Upper lobe of right lung (tissue), 1 donor: ENCODE measurements around the gene PCDH8. TPM values are rescaled to one million over a fixed set of nuclear protein-coding genes. Genes with fewer than 3 reads are reported as not detected.

Experiments
- ATAC-seq: fragments of 200-7000 bp; cut with Tn5 transposase; one replicate; pipeline ENCODE4 v1.9.1; 2020; ENCODE audit warnings: mild to moderate bottlenecking, moderate library complexity
- DNase-seq: peaks from one replicate; pipeline ENCODE4 v3.0.0-alpha.2; 2020
- H3K27ac ChIP-seq: fragments of 200-600 bp; one replicate; pipeline ENCODE4 v1.8.0; 2022
- H3K27me3 ChIP-seq: fragments of 200-600 bp; one replicate; pipeline ENCODE4 v1.8.0; 2022; ENCODE audit warnings: mild to moderate bottlenecking
- H3K36me3 ChIP-seq: fragments of 200-600 bp; one replicate; pipeline ENCODE4 v1.8.0; 2022
- H3K4me1 ChIP-seq: fragments of 200-600 bp; one replicate; pipeline ENCODE4 v1.8.0; 2022
- H3K4me3 ChIP-seq: fragments of 200-600 bp; one replicate; pipeline ENCODE4 v1.8.0; 2022; ENCODE audit warnings: mild to moderate bottlenecking
- H3K9me3 ChIP-seq: fragments of 200-600 bp; one replicate; pipeline ENCODE4 v1.8.0; 2022
- intact Hi-C: fragments of 100-400 bp; cut with DNase I; formaldehyde crosslinking; loops from one replicate; pipeline ENCODE4 v1.11.0; 2022
- total RNA-seq: library from RNA; stranded (reverse); fragmentation: NEBNext Ultra II Directional; extraction: Animal tissue kit (Norgen Biotek cat#: 25700); gene quantifications from one replicate; pipeline ENCODE4 v1.2.1, GENCODE V29; 2021
- TF ChIP-seq, protein P1 (sequence below): fragments of 200-600 bp; IDR thresholded peaks from one replicate; pipeline ENCODE4 v1.8.0; 2022; ENCODE audit warnings: antibody characterized with exemption
- donor health status: DM: no; HTN: yes; CAD: no; lungs with severe emphysema.

The PCDH8 gene
- total RNA-seq, 1 donor from 2014 or later = not detected

DNA sequence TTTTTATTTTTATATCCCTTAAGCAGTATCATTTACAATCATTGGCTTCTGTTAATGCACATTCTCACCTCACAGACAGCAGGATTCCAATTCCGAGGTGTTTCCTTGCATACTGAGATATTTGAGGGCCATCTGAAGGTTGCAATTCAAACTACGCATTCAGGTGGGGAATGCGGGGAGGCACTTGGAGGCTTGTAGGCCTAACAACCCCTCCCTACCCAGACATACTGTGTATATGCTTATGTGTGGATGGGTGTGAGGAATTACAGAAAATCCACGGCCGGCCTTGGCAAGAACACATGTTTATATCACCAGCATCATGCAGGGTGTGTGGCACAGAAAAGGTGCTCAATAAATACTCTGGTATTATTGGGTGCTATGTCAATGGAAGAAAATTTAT is 43.3 kb upstream of the PCDH8 start:
- Histone ChIP-seq H3K4me1 (no peaks in the 10 kb centered on the region), H3K36me3 (no peaks in the 10 kb centered on the region), H3K4me3 (no peak overlapping the region), H3K27me3 (no peaks in the 10 kb centered on the region), H3K9me3 (no peaks in the 10 kb centered on the region), H3K27ac (no peak overlapping the region)
- intact Hi-C loops = no loop called here
- no peak for ATAC-seq
- no peak for DNase-seq
- TF ChIP-seq, protein P1, sequence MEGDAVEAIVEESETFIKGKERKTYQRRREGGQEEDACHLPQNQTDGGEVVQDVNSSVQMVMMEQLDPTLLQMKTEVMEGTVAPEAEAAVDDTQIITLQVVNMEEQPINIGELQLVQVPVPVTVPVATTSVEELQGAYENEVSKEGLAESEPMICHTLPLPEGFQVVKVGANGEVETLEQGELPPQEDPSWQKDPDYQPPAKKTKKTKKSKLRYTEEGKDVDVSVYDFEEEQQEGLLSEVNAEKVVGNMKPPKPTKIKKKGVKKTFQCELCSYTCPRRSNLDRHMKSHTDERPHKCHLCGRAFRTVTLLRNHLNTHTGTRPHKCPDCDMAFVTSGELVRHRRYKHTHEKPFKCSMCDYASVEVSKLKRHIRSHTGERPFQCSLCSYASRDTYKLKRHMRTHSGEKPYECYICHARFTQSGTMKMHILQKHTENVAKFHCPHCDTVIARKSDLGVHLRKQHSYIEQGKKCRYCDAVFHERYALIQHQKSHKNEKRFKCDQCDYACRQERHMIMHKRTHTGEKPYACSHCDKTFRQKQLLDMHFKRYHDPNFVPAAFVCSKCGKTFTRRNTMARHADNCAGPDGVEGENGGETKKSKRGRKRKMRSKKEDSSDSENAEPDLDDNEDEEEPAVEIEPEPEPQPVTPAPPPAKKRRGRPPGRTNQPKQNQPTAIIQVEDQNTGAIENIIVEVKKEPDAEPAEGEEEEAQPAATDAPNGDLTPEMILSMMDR = no peak

DNA sequence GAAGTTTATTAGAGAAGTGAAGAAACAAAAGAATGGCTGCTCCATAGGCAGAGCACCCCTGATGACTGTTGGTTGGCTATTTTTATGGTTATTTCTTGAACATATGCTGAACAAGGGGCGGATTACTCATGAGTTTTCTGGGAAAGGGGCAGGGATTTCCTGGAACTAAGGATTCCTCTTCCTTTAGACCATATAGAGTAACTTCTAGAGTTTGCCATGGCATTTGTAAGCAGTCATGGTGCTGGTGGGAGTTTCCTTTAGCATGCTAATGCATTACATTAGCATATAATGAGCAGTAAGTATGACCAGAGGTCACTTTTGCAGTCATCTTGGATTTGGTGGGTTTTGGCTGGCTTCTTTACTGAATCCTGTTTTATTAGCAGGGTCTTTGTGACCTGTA is 38.7 kb upstream of the PCDH8 start:
- H3K4me3 ChIP-seq = no peak overlapping the region
- no peaks in the 10 kb centered on the region for H3K36me3 ChIP-seq
- TF ChIP-seq, protein P1 = no peak
- no peak overlapping the region for H3K27ac ChIP-seq
- H3K4me1 ChIP-seq = no peaks in the 10 kb centered on the region
- no peaks in the 10 kb centered on the region for H3K9me3 ChIP-seq
- ATAC-seq (no peak), DNase-seq (no peak)
- no peaks in the 10 kb centered on the region for H3K27me3 ChIP-seq
- intact Hi-C loops = no loop called here

DNA sequence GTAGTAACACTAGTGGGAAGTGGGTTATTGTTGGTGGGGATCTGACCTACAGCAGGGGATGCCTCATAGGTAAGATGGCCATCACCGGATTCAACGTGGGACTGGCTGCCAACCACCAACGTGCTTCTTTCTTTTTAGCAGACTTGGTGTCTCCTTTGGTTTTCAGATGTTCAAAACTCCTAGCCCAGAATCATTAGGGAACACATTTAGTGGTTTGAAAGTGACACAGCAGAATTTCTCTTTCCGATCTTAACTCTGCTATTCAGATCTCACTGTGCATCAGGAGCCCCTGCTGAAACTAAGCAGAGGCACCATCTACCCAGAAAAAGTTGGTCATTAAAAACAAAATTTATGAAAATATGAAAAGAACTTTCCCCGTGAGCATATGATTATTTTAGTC is 36.7 kb upstream of the PCDH8 start:
- no peaks in the 10 kb centered on the region for H3K9me3 ChIP-seq
- intact Hi-C loops = no loop called here
- no peaks in the 10 kb centered on the region for H3K27me3 ChIP-seq
- H3K4me1 ChIP-seq = no peaks in the 10 kb centered on the region
- no peak for DNase-seq
- H3K4me3 ChIP-seq = no peak overlapping the region
- no peak for ATAC-seq
- H3K27ac ChIP-seq = no peak overlapping the region
- TF ChIP-seq, protein P1 = no peak
- no peaks in the 10 kb centered on the region for H3K36me3 ChIP-seq

DNA sequence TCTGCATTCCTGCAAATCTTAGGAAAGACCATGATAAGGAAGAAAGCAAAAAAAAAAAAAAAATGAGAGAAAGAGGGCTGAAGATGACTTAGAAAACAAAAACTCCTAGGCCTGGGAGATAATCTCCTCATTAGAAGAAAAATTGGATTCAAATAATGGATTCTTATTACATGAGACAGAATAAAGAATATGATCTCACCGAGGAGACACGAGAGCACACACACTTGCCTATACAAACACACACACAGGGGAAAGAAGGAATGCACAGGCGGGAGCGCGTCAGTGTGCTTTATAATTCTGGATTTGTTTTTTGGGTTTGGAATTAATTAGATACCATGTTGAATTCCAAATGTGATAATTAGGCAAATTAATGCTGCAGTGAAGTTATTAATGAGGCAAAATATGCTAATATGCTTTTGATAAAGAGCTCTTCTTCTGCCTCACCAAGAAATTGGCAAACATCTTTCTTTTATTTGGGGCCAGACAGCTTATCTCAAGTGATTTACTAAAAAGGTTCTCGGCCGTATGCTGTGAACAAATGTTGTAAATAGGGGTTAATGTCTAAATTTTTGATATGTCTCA is 36.1 kb upstream of the PCDH8 start:
- Histone ChIP-seq H3K9me3 (no peaks in the 10 kb centered on the region), H3K4me1 (no peaks in the 10 kb centered on the region), H3K36me3 (no peaks in the 10 kb centered on the region), H3K27me3 (no peaks in the 10 kb centered on the region), H3K27ac (no peak overlapping the region), H3K4me3 (no peak overlapping the region)
- TF ChIP-seq, protein P1 = no peak
- DNase-seq = no peak
- intact Hi-C loops = no loop called here
- no peak for ATAC-seq

DNA sequence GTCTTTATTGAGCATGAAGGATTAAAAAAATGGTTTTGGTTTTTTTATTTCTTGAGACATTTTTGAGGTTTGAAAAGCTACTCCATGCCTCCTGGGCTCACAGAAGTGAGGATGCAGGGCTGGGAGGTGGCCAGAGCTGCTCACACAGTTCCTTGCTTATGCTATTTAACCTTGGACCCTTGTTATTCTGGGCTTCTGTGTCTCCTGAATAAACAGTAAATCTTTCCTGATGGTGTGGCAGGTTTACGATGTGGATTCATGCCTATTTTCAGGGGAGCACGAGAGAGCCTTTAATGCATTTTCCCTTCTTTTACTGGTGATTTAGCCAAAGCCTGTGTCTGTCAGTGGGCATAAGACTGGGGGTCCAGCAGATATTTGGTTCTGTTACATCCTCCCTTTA is 34.3 kb upstream of the PCDH8 start:
- ATAC-seq (no peak), DNase-seq (no peak)
- H3K4me3 ChIP-seq = no peak overlapping the region
- H3K9me3 ChIP-seq = no peaks in the 10 kb centered on the region
- H3K27ac ChIP-seq = no peak overlapping the region
- no peaks in the 10 kb centered on the region for H3K36me3 ChIP-seq
- intact Hi-C loops = no loop called here
- no peaks in the 10 kb centered on the region for H3K4me1 ChIP-seq
- TF ChIP-seq, protein P1 = no peak
- no peaks in the 10 kb centered on the region for H3K27me3 ChIP-seq
